Measurements from ENCODE around the gene SLC11A1.

Gene SLC11A1

GRCh38 chr2:218418321-218418716 lies 36.2 kb downstream of the SLC11A1 start:
- DNase-seq (ENCODE audit: low read depth in 1 of 2, low spot score in 1 of 2): no peak
- no peak overlapping the region for H3K4me3 ChIP-seq (replicated peaks; ENCODE audit: insufficient read depth, low read length)
- H3K27ac ChIP-seq (replicated peaks): no peak overlapping the region
- TF ChIP-seq GABPA (IDR thresholded peaks at IDR 0.05; ENCODE audit: low read depth): no peak
- TF ChIP-seq CTCF (IDR thresholded peaks at IDR 0.05; ENCODE audit: insufficient read depth, low read length): no peak
- H3K27me3 ChIP-seq (ENCODE audit: insufficient read depth, poor library complexity, severe bottlenecking): no peaks in the 10 kb centered on the region

- no peak for TF ChIP-seq CTCF (IDR thresholded peaks at IDR 0.05; ENCODE audit: insufficient read depth, low read length)
- TF ChIP-seq REST (IDR thresholded peaks at IDR 0.05; ENCODE audit: insufficient replicate concordance, low read depth): no peak
- no peak for TF ChIP-seq POLR2AphosphoS5 (IDR thresholded peaks at IDR 0.05; ENCODE audit: low read depth)
- no peak for TF ChIP-seq SPI1 (IDR thresholded peaks at IDR 0.05; ENCODE audit: borderline replicate concordance, low read depth)
- TF ChIP-seq GABPA (IDR thresholded peaks at IDR 0.05; ENCODE audit: low read depth): no peak
- DNase-seq (ENCODE audit: low read depth in 1 of 2, low spot score in 1 of 2): no peak
- no peak within 1 kb of the TSS for H3K27ac ChIP-seq (replicated peaks)
Measured at GRCh38 chr2:218418717-218419458, 36.8 kb downstream of the SLC11A1 start, which contains the start of gene VIL1. VIL1 (plus strand) TSS chr2:218419123; CDS start chr2:218423779, 4,656 bp downstream.

GRCh38 chr2:218419630-218420216 lies 37.6 kb downstream of the SLC11A1 start:
- DNase-seq (ENCODE audit: low read depth in 1 of 2, low spot score in 1 of 2): no peak
- no peaks in the 10 kb centered on the region for H3K27me3 ChIP-seq (ENCODE audit: insufficient read depth, poor library complexity, severe bottlenecking)
- H3K27ac ChIP-seq (replicated peaks): no peak overlapping the region
- no peak for TF ChIP-seq SPI1 (IDR thresholded peaks at IDR 0.05; ENCODE audit: borderline replicate concordance, low read depth)
- TF ChIP-seq CTCF (IDR thresholded peaks at IDR 0.05; ENCODE audit: insufficient read depth, low read length): no peak
- no peak for TF ChIP-seq REST (IDR thresholded peaks at IDR 0.05; ENCODE audit: insufficient replicate concordance, low read depth)
- no peak for TF ChIP-seq POLR2AphosphoS5 (IDR thresholded peaks at IDR 0.05; ENCODE audit: low read depth)
- no peak for TF ChIP-seq GABPA (IDR thresholded peaks at IDR 0.05; ENCODE audit: low read depth)
- H3K4me3 ChIP-seq (replicated peaks; ENCODE audit: insufficient read depth, low read length): no peak overlapping the region

More at GRCh38 chr2:218418717-218419458, 36.8 kb downstream of the SLC11A1 start, which contains the start of gene VIL1:
- no peaks in the 10 kb centered on the region for H3K27me3 ChIP-seq (ENCODE audit: insufficient read depth, poor library complexity, severe bottlenecking)
- no peak within 1 kb of the TSS for H3K4me3 ChIP-seq (replicated peaks; ENCODE audit: insufficient read depth, low read length)
